Endothelial cell of umbilical vein (primary cell): ENCODE data around the gene RPL13. TPM values are rescaled to one million over a fixed set of nuclear protein-coding genes. Genes with fewer than 3 reads are reported as not detected.

Experiments
- BruUV-seq: library from RNA; stranded (reverse); fragments of 400-500 nt; replicated peaks from 2 replicates; lab custom pipeline; 2021; lab: Mats Ljungman, UMichigan
- CTCF ChIA-PET: fragments of 300-600, 350-600 bp; sonication (Branson Sonifier 250); formaldehyde crosslinking; loops from one replicate; lab custom pipeline; 2021; ENCODE audit warnings: antibody characterized with exemption, inconsistent platforms; lab: Charles Lee
- POLR2A ChIA-PET: fragments of 300-600, 350-600 bp; sonication (Branson Sonifier 250); formaldehyde crosslinking; loops from one replicate; lab custom pipeline; 2021; ENCODE audit warnings: antibody characterized with exemption, inconsistent platforms; lab: Charles Lee
- DNase-seq: peaks from one replicate; pipeline ENCODE4 v3.0.0-alpha.2; 2011; ENCODE audit warnings: low read depth, low spot score
- FAIRE-seq: peaks from 2 replicates; lab custom pipeline; 2011; peaks lifted over from hg19 to GRCh38; lab: Jason Lieb, UNC
- H2AFZ ChIP-seq: 2 replicates; pipeline ENCODE4 v1.6.0; 2012; ENCODE audit warnings: low read depth, low read length, control low read depth, inconsistent platforms
- H3K27ac ChIP-seq: 2 replicates; pipeline ENCODE4 v1.5.1; 2011; ENCODE audit warnings: low read depth, mild to moderate bottlenecking, control low read depth, low read length, moderate library complexity; ENCODE audit not compliant: insufficient read depth
- H3K27me3 ChIP-seq, 2 experiments: 2 replicates each; pipeline versions ENCODE4 v1.6.0 to v1.6.1; 2011; ENCODE audit warnings: low read length in 2 of 2, mixed read lengths in 1 of 2; ENCODE audit not compliant: control insufficient read depth in 2 of 2, insufficient read depth in 2 of 2
- H3K36me3 ChIP-seq, 2 experiments: 2 replicates in 1 of 2; 3 replicates in 1 of 2; pipeline ENCODE4 v1.5.1; 2011; ENCODE audit warnings: low read length in 2 of 2, mild to moderate bottlenecking in 1 of 2, moderate library complexity in 1 of 2; ENCODE audit not compliant: control insufficient read depth in 2 of 2, insufficient read depth in 2 of 2; ENCODE audit errors: extremely low read depth in 1 of 2
- H3K4me1 ChIP-seq: 3 replicates; pipeline ENCODE4 v1.5.1; 2011; ENCODE audit warnings: mild to moderate bottlenecking, low read length; ENCODE audit not compliant: control insufficient read depth, insufficient read depth; ENCODE audit errors: extremely low read depth
- H3K4me2 ChIP-seq: 2 replicates; pipeline ENCODE4 v1.6.1; 2011; ENCODE audit warnings: low read length, control low read depth, mixed read lengths; ENCODE audit not compliant: insufficient read depth
- H3K4me3 ChIP-seq, 3 experiments: fragments of 200-600 bp in 1 of 3; sonication (generic), shearing (Covaris generic) in 1 of 3; replicated peaks in 1 of 3; 2 replicates each; pipeline ENCODE4 v1.5.1; 2011 to 2016; ENCODE audit warnings: control low read depth in 3 of 3, low read length in 3 of 3, mild to moderate bottlenecking in 2 of 3, inconsistent platforms in 1 of 3, low read depth in 1 of 3, moderate library complexity in 1 of 3; ENCODE audit not compliant: insufficient read depth in 1 of 3
- H3K79me2 ChIP-seq: 2 replicates; pipeline ENCODE4 v1.6.0; 2012; ENCODE audit warnings: low read length, inconsistent platforms; ENCODE audit not compliant: control insufficient read depth, insufficient read depth
- H3K9ac ChIP-seq: replicated peaks from 2 replicates; pipeline ENCODE3; 2011; ENCODE audit warnings: low read length, control low read depth; ENCODE audit not compliant: insufficient read depth; ENCODE audit errors: extremely low read depth
- H3K9me1 ChIP-seq: replicated peaks from 3 replicates; pipeline ENCODE4 v1.6.0; 2011; ENCODE audit warnings: mild to moderate bottlenecking, low read length; ENCODE audit not compliant: control insufficient read depth, insufficient read depth; ENCODE audit errors: extremely low read depth
- H3K9me3 ChIP-seq: replicated peaks from 2 replicates; pipeline ENCODE4 v1.5.1; 2012; ENCODE audit warnings: low read length, inconsistent platforms; ENCODE audit not compliant: control insufficient read depth, insufficient read depth
- H4K20me1 ChIP-seq: replicated peaks from 2 replicates; pipeline ENCODE3; 2011; ENCODE audit warnings: mild to moderate bottlenecking, low read length; ENCODE audit not compliant: control insufficient read depth, insufficient read depth; ENCODE audit errors: extremely low read depth
- EZH2 ChIP-seq: IDR thresholded peaks from 2 replicates; pipeline ENCODE4 v1.6.1; 2012; ENCODE audit warnings: borderline replicate concordance, low read depth, mild to moderate bottlenecking, moderate library complexity, low read length, inconsistent platforms; ENCODE audit not compliant: severe bottlenecking
- FOS ChIP-seq: IDR thresholded peaks from 2 replicates; pipeline ENCODE4 v1.6.1; 2011; ENCODE audit warnings: mild to moderate bottlenecking, low read length, moderate library complexity, borderline replicate concordance; ENCODE audit not compliant: insufficient read depth
- GATA2 ChIP-seq: IDR thresholded peaks from 2 replicates; pipeline ENCODE4 v1.7.0; 2011; ENCODE audit warnings: low read depth, mild to moderate bottlenecking, moderate library complexity, mixed read lengths, low read length; ENCODE audit not compliant: insufficient read length, insufficient read depth
- JUN ChIP-seq: IDR thresholded peaks from 2 replicates; pipeline ENCODE4 v1.6.1; 2011; ENCODE audit warnings: borderline replicate concordance, low read depth; ENCODE audit not compliant: insufficient read length, insufficient read depth
- MYC ChIP-seq: IDR thresholded peaks from one replicate; pipeline ENCODE4 v1.6.1; 2011; ENCODE audit warnings: mild to moderate bottlenecking, low read depth, low read length
- POLR2A ChIP-seq: IDR thresholded peaks from 2 replicates; pipeline ENCODE4 v1.6.1; 2012; ENCODE audit warnings: low read depth, mild to moderate bottlenecking, control low read depth, low read length
- POLR2AphosphoS5 ChIP-seq: IDR thresholded peaks from 2 replicates; pipeline ENCODE4 v1.6.1; 2012; ENCODE audit warnings: low read depth, mild to moderate bottlenecking, control low read depth, low read length, moderate library complexity; ENCODE audit not compliant: insufficient read depth
- dilution Hi-C: fragments of 300-500 bp; cut with MboI; formaldehyde crosslinking; loops from one replicate; pipeline ENCODE4 v1.15.0; 2019; ENCODE audit warnings: low sequenced_read_pairs; ENCODE audit not compliant: extremely low pct_ligation_motif_present
- intact Hi-C: fragments of 100-400 bp; cut with micrococcal nuclease; formaldehyde crosslinking; loops from one replicate; pipeline ENCODE4 v1.10.0; 2022
- polyA plus RNA-seq, 4 experiments: library from polyadenylated mRNA; depleted of rRNA in 3 of 4; stranded (reverse) in 3 of 4; unstranded in 1 of 4; fragments of >200 nt; gene quantifications; 2 replicates each; pipeline versions ENCODE4 v1.2.1 to v1.2.3, GENCODE V29; 2011 to 2012; ENCODE audit warnings: missing spikeins in 1 of 4
- total RNA-seq: library from RNA; stranded (reverse); gene quantifications from 2 replicates; pipeline ENCODE4 v1.2.3, GENCODE V29; 2021

RPL13 gene
- total and polyA plus RNA-seq, 2 donors (not counting 3 experiments of a cell fraction or from before 2014, with no cell fraction given), result 1,463 to 5,670 TPM

DNA sequence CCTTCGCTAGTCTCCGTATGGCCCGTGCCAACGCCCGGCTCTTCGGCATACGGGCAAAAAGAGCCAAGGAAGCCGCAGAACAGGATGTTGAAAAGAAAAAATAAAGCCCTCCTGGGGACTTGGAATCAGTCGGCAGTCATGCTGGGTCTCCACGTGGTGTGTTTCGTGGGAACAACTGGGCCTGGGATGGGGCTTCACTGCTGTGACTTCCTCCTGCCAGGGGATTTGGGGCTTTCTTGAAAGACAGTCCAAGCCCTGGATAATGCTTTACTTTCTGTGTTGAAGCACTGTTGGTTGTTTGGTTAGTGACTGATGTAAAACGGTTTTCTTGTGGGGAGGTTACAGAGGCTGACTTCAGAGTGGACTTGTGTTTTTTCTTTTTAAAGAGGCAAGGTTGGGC is 2.5 kb downstream of the RPL13 start:
- Histone ChIP-seq H3K36me3 (peaks cover 31% of the 10 kb centered on the region in 2 experiments), H3K9me1 (no peaks in the 10 kb centered on the region), H3K9me3 (no peaks in the 10 kb centered on the region), H3K4me1 (peaks cover 42% of the 10 kb centered on the region), H3K9ac (no peak overlapping the region), H3K27me3 (no peaks in the 10 kb centered on the region), H2AFZ (no peak overlapping the region), H3K79me2 (peaks cover 36% of the 10 kb centered on the region), H3K4me3 (peak overlapping the region in 1 of 3 experiments; percentile 76), H3K4me2 (peak overlapping the region; percentile 78), H4K20me1 (peaks cover 12% of the 10 kb centered on the region), H3K27ac (no peak overlapping the region)
- ChIA-PET CTCF (no interaction called here), POLR2A (interaction anchor here (0.7 to 0.8 kb wide), 2 partner anchors 79 to 250 kb away, joined by 3 read pairs; no protein-coding TSS in a partner anchor)
- no TSS peak for BruUV-seq
- dilution Hi-C loops, result no loop called here
- peak; percentile 11 for TF ChIP-seq POLR2AphosphoS5
- TF ChIP-seq POLR2A, result no peak
- intact Hi-C loops, result no loop called here
- FAIRE-seq (no peak), DNase-seq (no peak)

DNA sequence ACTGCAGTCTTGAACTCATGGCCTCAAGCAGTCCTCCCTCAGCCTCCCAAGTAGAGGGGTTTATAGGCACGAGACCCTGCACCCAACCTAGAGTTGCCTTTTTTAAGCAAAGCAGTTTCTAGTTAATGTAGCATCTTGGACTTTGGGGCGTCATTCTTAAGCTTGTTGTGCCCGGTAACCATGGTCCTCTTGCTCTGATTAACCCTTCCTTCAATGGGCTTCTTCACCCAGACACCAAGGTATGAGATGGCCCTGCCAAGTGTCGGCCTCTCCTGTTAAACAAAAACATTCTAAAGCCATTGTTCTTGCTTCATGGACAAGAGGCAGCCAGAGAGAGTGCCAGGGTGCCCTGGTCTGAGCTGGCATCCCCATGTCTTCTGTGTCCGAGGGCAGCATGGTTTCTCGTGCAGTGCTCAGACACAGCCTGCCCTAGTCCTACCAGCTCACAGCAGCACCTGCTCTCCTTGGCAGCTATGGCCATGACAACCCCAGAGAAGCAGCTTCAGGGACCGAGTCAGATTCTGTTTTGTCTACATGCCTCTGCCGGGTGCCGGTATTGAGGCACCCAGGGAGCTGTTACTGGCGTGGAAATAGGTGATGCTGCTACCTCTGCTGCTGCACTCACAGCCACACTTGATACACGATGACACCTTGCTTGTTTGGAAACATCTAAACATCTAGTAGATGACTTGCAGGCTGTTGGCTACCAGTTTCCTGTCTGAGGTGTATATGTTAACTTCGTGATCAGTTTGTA is 3.3 kb downstream of the RPL13 start:
- H3K4me1 ChIP-seq, result peaks cover 42% of the 10 kb centered on the region
- no peak for FAIRE-seq
- no peak overlapping the region for H3K27ac ChIP-seq
- intact Hi-C loops, result no loop called here
- ChIA-PET POLR2A (no interaction called here), CTCF (interaction anchor here (1.0 to 1.1 kb wide), 2 partner anchors 78 to 107 kb away, joined by 3 to 4 read pairs; no protein-coding TSS in a partner anchor)
- H3K36me3 ChIP-seq, result peaks cover 30 to 31% of the 10 kb centered on the region in 2 experiments
- no TSS peak for BruUV-seq
- no peaks in the 10 kb centered on the region for H3K9me3 ChIP-seq
- no peak overlapping the region for H2AFZ ChIP-seq
- H3K9ac ChIP-seq, result no peak overlapping the region
- dilution Hi-C loops, result no loop called here
- H3K79me2 ChIP-seq, result peaks cover 36% of the 10 kb centered on the region
- no peak overlapping the region for H3K4me3 ChIP-seq
- no peaks in the 10 kb centered on the region for H3K9me1 ChIP-seq
- H4K20me1 ChIP-seq, result peaks cover 12% of the 10 kb centered on the region
- H3K27me3 ChIP-seq, result no peaks in the 10 kb centered on the region
- H3K4me2 ChIP-seq, result peak overlapping the region; percentile 78
- no peak for DNase-seq
- TF ChIP-seq GATA2 (no peak), JUN (no peak), FOS (no peak), MYC (no peak), POLR2A (no peak), EZH2 (no peak)
